GM12878 (cell line): Measurements from ENCODE around the gene TXLNG. TPM values are rescaled to one million over a fixed set of nuclear protein-coding genes. Genes with fewer than 3 reads are reported as not detected.
"Not testable (repeated sequence)": the region's sequence is repeated elsewhere in the genome, so short reads cannot be mapped to it uniquely, and the experiment has no call there.

ENCODE experiments used
- ATAC-seq: fragments of 200-7000 bp; cut with Tn5 transposase; 3 replicates; pipeline ENCODE4 v1.9.1; 2020; ENCODE audit warnings: mild to moderate bottlenecking, moderate library complexity
- BruUV-seq: library from RNA; stranded (reverse); fragments of 400-500 nt; replicated peaks from 2 replicates; lab custom pipeline; 2021; lab: Mats Ljungman, UMichigan
- CTCF ChIA-PET: fragments of 300-600 bp; sonication (Branson Sonifier 250); formaldehyde crosslinking; extraction: SDS; loops from one replicate; lab custom pipeline; 2021; ENCODE audit warnings: inconsistent platforms; lab: Yijun Ruan, JAX
- POLR2A ChIA-PET: fragments of 350-600 bp; formaldehyde crosslinking; extraction: SDS; loops from one replicate; lab custom pipeline; 2021; ENCODE audit warnings: inconsistent platforms; lab: Charles Lee
- RAD21 ChIA-PET: fragments of 300-600 bp; sonication (Branson Sonifier 250); formaldehyde crosslinking; loops from one replicate; lab custom pipeline; 2023; ENCODE audit warnings: antibody characterized with exemption; ENCODE audit not compliant: unreplicated experiment; lab: Charles Lee
- SMC1A ChIA-PET: fragments of 300-600 bp; sonication (Branson Sonifier 250); formaldehyde crosslinking; loops from one replicate; lab custom pipeline; 2023; ENCODE audit not compliant: unreplicated experiment, uncharacterized antibody; lab: Charles Lee
- DNase-seq: peaks from one replicate; pipeline ENCODE4 v3.0.0-alpha.2; 2011; ENCODE audit warnings: low read depth, low spot score
- FAIRE-seq: peaks from 3 replicates; lab custom pipeline; 2011; peaks lifted over from hg19 to GRCh38; lab: Jason Lieb, UNC
- H2AFZ ChIP-seq: 2 replicates; pipeline ENCODE4 v1.6.0; 2011; ENCODE audit warnings: low read depth, low read length, control low read depth; ENCODE audit not compliant: control insufficient read depth
- H3K27ac ChIP-seq: 2 replicates; pipeline ENCODE4 v1.5.1; 2011; ENCODE audit warnings: control low read depth; ENCODE audit not compliant: control insufficient read depth, insufficient read depth
- H3K27me3 ChIP-seq, 2 experiments: replicated peaks in 1 of 2; 2 replicates each; pipeline versions ENCODE4 v1.6.0 to v1.6.1; 2011; ENCODE audit warnings: low read length in 1 of 2; ENCODE audit not compliant: control insufficient read depth in 2 of 2, insufficient read depth in 2 of 2
- H3K36me3 ChIP-seq, 2 experiments: 2 replicates each; pipeline ENCODE4 v1.5.1; 2011; ENCODE audit warnings: low read length in 1 of 2; ENCODE audit not compliant: control insufficient read depth in 2 of 2, insufficient read depth in 2 of 2
- H3K4me1 ChIP-seq: 2 replicates; pipeline ENCODE4 v1.6.1; 2011; ENCODE audit warnings: mild to moderate bottlenecking, low read length, moderate library complexity, mixed read lengths; ENCODE audit not compliant: control insufficient read depth, insufficient read depth
- H3K4me2 ChIP-seq: 2 replicates; pipeline ENCODE4 v1.6.0; 2011; ENCODE audit warnings: control low read depth; ENCODE audit not compliant: control insufficient read depth, insufficient read depth
- H3K4me3 ChIP-seq: fragments of 200-600 bp; sonication (generic); 2 replicates; pipeline ENCODE4 v1.5.1; 2016
- H3K79me2 ChIP-seq: 2 replicates; pipeline ENCODE4 v1.6.0; 2011; ENCODE audit warnings: low read length; ENCODE audit not compliant: control insufficient read depth, insufficient read depth
- H3K9ac ChIP-seq: 2 replicates; pipeline ENCODE4 v1.8.0; 2011; ENCODE audit warnings: low read length, control low read depth, mixed read lengths; ENCODE audit not compliant: control insufficient read depth, insufficient read depth
- H3K9me3 ChIP-seq: replicated peaks from 3 replicates; pipeline ENCODE4 v1.5.1; 2011; ENCODE audit warnings: mild to moderate bottlenecking, low read length; ENCODE audit not compliant: control insufficient read depth, insufficient read depth
- H4K20me1 ChIP-seq: 2 replicates; pipeline ENCODE4 v1.6.0; 2011; ENCODE audit not compliant: control insufficient read depth, insufficient read depth
- BHLHE40 ChIP-seq, 2 experiments: fragments of 450-650 bp in 1 of 2; IDR thresholded peaks; 2 replicates each; pipeline ENCODE4 v1.6.1; 2011 to 2017; ENCODE audit warnings: low read depth in 2 of 2, borderline replicate concordance in 1 of 2, improper control_type of control experiment in 1 of 2, low read length in 1 of 2, mild to moderate bottlenecking in 1 of 2
- CBFB ChIP-seq: IDR thresholded peaks from 2 replicates; pipeline ENCODE4 v1.6.1; 2016; ENCODE audit warnings: antibody characterized with exemption, low read depth
- EP300 ChIP-seq, 2 experiments: fragments of 150-350 bp in 1 of 2; IDR thresholded peaks; 2 replicates each; pipeline ENCODE4 v1.6.1; 2011 to 2012; ENCODE audit warnings: low read depth in 2 of 2, low read length in 2 of 2, borderline replicate concordance in 1 of 2, improper control_type of control experiment in 1 of 2, inconsistent platforms in 1 of 2; ENCODE audit not compliant: control insufficient read depth in 1 of 2
- JUNB ChIP-seq: IDR thresholded peaks from 2 replicates; pipeline ENCODE4 v1.6.1; 2016; ENCODE audit warnings: antibody characterized with exemption, mild to moderate bottlenecking
- RUNX3 ChIP-seq: IDR thresholded peaks from 2 replicates; pipeline ENCODE4 v1.6.1; 2012; ENCODE audit warnings: low read length, inconsistent platforms
- WGBS: methylation state at CpG from one replicate; pipeline ENCODE4 v1.1.6; 2016; ENCODE audit warnings: low lambda C conversion rate; ENCODE audit not compliant: insufficient replicate concordance, insufficient coverage; ENCODE audit errors: missing lambda C conversion rate; 5-methylcytosine and 5-hydroxymethylcytosine counted together
- in situ Hi-C: fragments of 300-500 bp; cut with MboI; formaldehyde crosslinking; loops from 9 replicates; pipeline ENCODE4 v1.14.3; 2018; ENCODE audit warnings: mixed read lengths
- intact Hi-C: fragments of 100-400 bp; cut with micrococcal nuclease; formaldehyde crosslinking; loops from one replicate; pipeline ENCODE4 v1.14.2; 2022; ENCODE audit not compliant: unreplicated experiment
- polyA plus RNA-seq, 11 experiments: library from polyadenylated mRNA; depleted of rRNA in 4 of 11; unstranded in 6 of 11; stranded (reverse) in 5 of 11; fragments of >200 nt; fragmentation: Nextera tagmentation in 4 of 11; fragmentation: Illumina TruSeq in 1 of 11; extraction: Ambion mirVana in 4 of 11; extraction: Trizol in 1 of 11; gene quantifications; 1 replicate in 1 of 11; 2 replicates in 10 of 11; pipeline versions ENCODE4 v1.2.1 to v1.2.3, GENCODE V29; 2011 to 2016; ENCODE audit warnings: inconsistent platforms in 2 of 11, missing spikeins in 2 of 11, low read depth in 1 of 11
- total RNA-seq, 4 experiments: library from RNA; depleted of rRNA in 3 of 4; stranded (reverse); fragments of >200 nt in 3 of 4; fragmentation: Illumina TruSeq in 1 of 4; extraction: Trizol in 1 of 4; gene quantifications; 2 replicates each; pipeline versions ENCODE4 v1.2.1 to v1.2.3, GENCODE V29; 2013 to 2021

The TXLNG gene
- total and polyA plus RNA-seq, 10 of the 15 experiments (the other 5 are each of a cell fraction or from before 2014, with no cell fraction given): 9.9 to 40.7 (median 19.5) TPM

GRCh38 chrX:16784440-16784839, 1.8 kb upstream of the TXLNG start:
- peaks cover 29% of the 10 kb centered on the region for H3K79me2 ChIP-seq
- BruUV-seq, POLR2A ChIA-PET, H3K27me3 ChIP-seq, H3K9ac ChIP-seq, H3K36me3 ChIP-seq, intact Hi-C loops, RAD21 ChIA-PET, H3K4me3 ChIP-seq, H3K4me1 ChIP-seq, CTCF ChIA-PET, ATAC-seq, in situ Hi-C loops, H3K27ac ChIP-seq, SMC1A ChIA-PET, H2AFZ ChIP-seq, DNase-seq, FAIRE-seq, H3K4me2 ChIP-seq, H3K9me3 ChIP-seq, H4K20me1 ChIP-seq: not testable (repeated sequence)
- 73% methylated on average over 18 of the region's 18 CpGs for WGBS
- 0 out of 4 replicates have a peak, but pooled peaks of 1 of the 2 experiments have one; percentile 7 for TF ChIP-seq BHLHE40 (IDR thresholded peaks at IDR 0.05; ENCODE audit: borderline replicate concordance in 1 of 2, low read depth in 2 of 2, low read length in 1 of 2)

DNA sequence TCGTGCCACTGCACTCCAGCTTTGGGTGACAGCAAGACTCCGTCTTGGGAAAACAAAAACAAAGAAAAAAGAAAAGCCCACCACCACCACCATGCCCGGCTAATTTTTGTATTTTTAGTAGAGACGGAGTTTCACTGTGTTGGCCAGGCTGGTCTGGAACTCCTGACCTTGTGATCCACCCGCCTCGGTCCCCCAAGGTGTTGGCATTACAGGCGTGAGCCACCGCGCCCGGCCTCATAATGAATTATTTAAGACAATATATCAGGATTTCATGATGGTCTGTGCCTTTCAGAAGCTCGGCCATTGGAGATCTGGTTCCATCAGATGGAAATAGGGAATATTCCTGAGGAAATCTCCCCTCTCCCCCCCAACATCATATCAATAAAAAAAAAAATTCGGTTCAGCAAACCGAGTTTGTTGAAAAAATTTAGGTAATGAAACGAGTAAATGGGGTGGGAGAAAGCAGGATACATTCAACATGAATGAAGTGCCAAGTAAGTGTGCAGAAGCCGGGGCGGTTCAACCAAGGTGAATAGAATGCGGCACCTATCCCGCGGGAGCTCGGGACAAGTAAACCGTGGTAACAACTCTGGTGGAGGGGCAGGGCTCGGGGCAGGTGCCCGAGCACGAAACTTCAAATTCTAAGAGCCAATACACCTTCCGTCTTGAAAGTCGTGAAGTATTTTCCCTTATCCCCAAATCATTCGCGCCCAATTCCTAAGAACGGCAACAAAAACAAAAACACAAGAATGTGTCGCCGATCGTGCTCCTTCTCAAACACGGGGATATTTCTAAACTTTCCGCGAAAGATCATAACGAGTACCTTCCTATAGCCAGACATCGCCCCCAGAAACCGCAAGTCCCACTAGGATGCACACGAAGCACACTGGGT, 773 bp upstream of the TXLNG start:
- peak overlapping the region; percentile 74 for H3K9ac ChIP-seq
- TF ChIP-seq JUNB: no peak
- peak; percentile 88 for TF ChIP-seq RUNX3
- peak; percentile 59; the same call in 1 of the 2 replicates for TF ChIP-seq CBFB
- TF ChIP-seq EP300 (IDR thresholded peaks at IDR 0.05; ENCODE audit: borderline replicate concordance in 1 of 2, control insufficient read depth in 1 of 2, low read depth in 2 of 2, low read length in 2 of 2): no peak
- ChIA-PET CTCF (interaction anchor here (0.8 to 1.2 kb wide), 2 partner anchors 41 to 107 kb away, joined by 3 read pairs; no protein-coding TSS in a partner anchor), RAD21 (no interaction called here), POLR2A (interaction anchor here (1.5 kb wide), 1 partner anchor 62 kb away, joined by 4 read pairs; no protein-coding TSS in a partner anchor), SMC1A (interaction anchor here (0.6 to 0.8 kb wide), 3 partner anchors 15 to 66 kb away, joined by 3 read pairs; partner anchors contain the start of gene SYAP1)
- ATAC-seq: no peak
- H3K4me3 ChIP-seq: peak overlapping the region; percentile 71
- no peaks in the 10 kb centered on the region for H3K9me3 ChIP-seq
- peak overlapping the region; percentile 48; the same call in 1 of the 2 replicates for H3K27ac ChIP-seq
- intact Hi-C loops: loop anchor here (2.0 to 5.0 kb wide), 2 partner anchors 67 to 87 kb away; partner anchors contain the start of genes RBBP7 and SYAP1
- 17% methylated on average over 39 of the region's 39 CpGs for WGBS
- H3K36me3 ChIP-seq: no peaks in the 10 kb centered on the region
- no TSS peak for BruUV-seq
- H3K4me1 ChIP-seq: no peaks in the 10 kb centered on the region
- in situ Hi-C loops: no loop called here
- H3K79me2 ChIP-seq: peaks cover 30% of the 10 kb centered on the region
- no peaks in the 10 kb centered on the region for H4K20me1 ChIP-seq
- H3K27me3 ChIP-seq: no peaks in the 10 kb centered on the region
- FAIRE-seq: no peak
- DNase-seq: no peak
- H2AFZ ChIP-seq: peak overlapping the region; percentile 100
- peak overlapping the region; percentile 92 for H3K4me2 ChIP-seq
